ENCODE measurements around the gene ZNF827.

- TF ChIP-seq CTCF (conservative IDR thresholded peaks at IDR 0.05) (no peak), ZFX (IDR thresholded peaks at IDR 0.05) (no peak)
Observed at GRCh38 chr4:145880355-145880960, 58.2 kb downstream of the ZNF827 start.
